GM18507 (cell line): Measurements from ENCODE around the gene SLC2A14.
"Not testable (repeated sequence)": the region's sequence is repeated elsewhere in the genome, so short reads cannot be mapped to it uniquely, and the experiment has no call there.

Experiments used
- DNase-seq: peaks from one replicate; pipeline ENCODE4 v3.0.0; 2011; ENCODE audit warnings: low read depth; ENCODE audit not compliant: insufficient read length; ENCODE audit errors: extremely low spot score
- FAIRE-seq: peaks from 2 replicates; lab custom pipeline; 2011; peaks lifted over from hg19 to GRCh38; lab: Jason Lieb, UNC

Gene SLC2A14

GRCh38 chr12:7839226-7839625, 33.5 kb downstream of the SLC2A14 start:
- not testable (repeated sequence) for FAIRE-seq, DNase-seq

- FAIRE-seq (no peak), DNase-seq (no peak)
These were observed 35.3 kb downstream of the SLC2A14 start for GRCh38 chr12:7837366-7837765.

- no peak for FAIRE-seq
These were observed 36.9 kb downstream of the SLC2A14 start for GRCh38 chr12:7835766-7836165.

GRCh38 chr12:7835116-7835515, 37.6 kb downstream of the SLC2A14 start:
- DNase-seq, result no peak
- no peak for FAIRE-seq

More at GRCh38 chr12:7835766-7836165, 36.9 kb downstream of the SLC2A14 start:
- DNase-seq, result no peak

GRCh38 chr12:7834701-7835100, 38.0 kb downstream of the SLC2A14 start:
- DNase-seq (no peak), FAIRE-seq (no peak)

GRCh38 chr12:7833831-7834230, 38.9 kb downstream of the SLC2A14 start:
- DNase-seq (no peak), FAIRE-seq (no peak)

- DNase-seq, FAIRE-seq: not testable (repeated sequence)
These were observed 39.5 kb downstream of the SLC2A14 start for GRCh38 chr12:7833201-7833600.

GRCh38 chr12:7832059-7832696, 40.5 kb downstream of the SLC2A14 start:
- DNase-seq, result peak; percentile 50
- peak; percentile 78 for FAIRE-seq

GRCh38 chr12:7829737-7830136, 43.0 kb downstream of the SLC2A14 start:
- FAIRE-seq, DNase-seq: not testable (repeated sequence)

GRCh38 chr12:7825754-7826153, 47.0 kb downstream of the SLC2A14 start:
- not testable (repeated sequence) for FAIRE-seq

GRCh38 chr12:7806863-7807487, 65.7 kb downstream of the SLC2A14 start:
- FAIRE-seq (peak; percentile 83), DNase-seq (peak; percentile 37)

More at GRCh38 chr12:7825754-7826153, 47.0 kb downstream of the SLC2A14 start:
- not testable (repeated sequence) for DNase-seq

- DNase-seq, FAIRE-seq: not testable (repeated sequence)
These were observed 66.4 kb downstream of the SLC2A14 start for GRCh38 chr12:7806319-7806718.

- DNase-seq (no peak), FAIRE-seq (no peak)
These were observed 71.3 kb downstream of the SLC2A14 start for GRCh38 chr12:7801460-7801859.

GRCh38 chr12:7798750-7799308, 73.9 kb downstream of the SLC2A14 start:
- FAIRE-seq, result not testable (repeated sequence)

GRCh38 chr12:7797698-7798398, 74.9 kb downstream of the SLC2A14 start:
- FAIRE-seq (no peak), DNase-seq (no peak)

More at GRCh38 chr12:7798750-7799308, 73.9 kb downstream of the SLC2A14 start:
- not testable (repeated sequence) for DNase-seq

GRCh38 chr12:7797269-7797668, 75.4 kb downstream of the SLC2A14 start:
- not testable (repeated sequence) for FAIRE-seq, DNase-seq

GRCh38 chr12:7793211-7793610, 79.5 kb downstream of the SLC2A14 start:
- no peak for FAIRE-seq
- no peak for DNase-seq

GRCh38 chr12:7788884-7789528, 83.7 kb downstream of the SLC2A14 start, which contains the start of gene NANOG:
Gene NANOG, plus strand, starts transcription at chr12:7789402. Its CDS starts 213 bp downstream, at chr12:7789615.
- FAIRE-seq, DNase-seq: not testable (repeated sequence)

GRCh38 chr12:7788294-7788660, 84.4 kb downstream of the SLC2A14 start:
- no peak for FAIRE-seq
- no peak for DNase-seq
